Activated CD8-positive, alpha-beta memory T cell treated with anti-CD3 and anti-CD28 coated beads for 48 hours (primary cell): ENCODE results near the gene MACC1.

Experiments
- DNase-seq, 3 experiments: peaks; one replicate each; pipeline ENCODE4 v3.0.0-alpha.2; 2020; ENCODE audit warnings: low read depth in 2 of 3, low spot score in 2 of 3

The MACC1 gene

GRCh38 chr7:20217193-20217948 lies at the start of gene MACC1:
Gene MACC1, minus strand, starts transcription at chr7:20217384. Its CDS starts 55,522 bp downstream, at chr7:20161862.
- no peak for DNase-seq

GRCh38 chr7:20264623-20265022 lies 47.4 kb upstream of the MACC1 start:
- DNase-seq: no peak

GRCh38 chr7:20260223-20260622 lies 43.0 kb upstream of the MACC1 start:
- DNase-seq: no peak

- no peak for DNase-seq
These were observed 40.0 kb upstream of the MACC1 start for GRCh38 chr7:20257212-20257611.

GRCh38 chr7:20249920-20250319 lies 32.7 kb upstream of the MACC1 start:
- no peak for DNase-seq

GRCh38 chr7:20249376-20249775 lies 32.2 kb upstream of the MACC1 start:
- DNase-seq: no peak

GRCh38 chr7:20246236-20246635 lies 29.1 kb upstream of the MACC1 start:
- DNase-seq: no peak

GRCh38 chr7:20244334-20245120 lies 27.3 kb upstream of the MACC1 start:
- no peak for DNase-seq

- DNase-seq: no peak
These were observed 24.7 kb upstream of the MACC1 start for GRCh38 chr7:20241911-20242261.

GRCh38 chr7:20241194-20241910 lies 24.2 kb upstream of the MACC1 start:
- no peak for DNase-seq

GRCh38 chr7:20240080-20240926 lies 23.1 kb upstream of the MACC1 start:
- DNase-seq: no peak

- no peak for DNase-seq
These were observed 21.7 kb upstream of the MACC1 start for GRCh38 chr7:20238754-20239324.

GRCh38 chr7:20238194-20238753 lies 21.1 kb upstream of the MACC1 start:
- DNase-seq: no peak

GRCh38 chr7:20237464-20238193 lies 20.4 kb upstream of the MACC1 start:
- no peak for DNase-seq

- no peak for DNase-seq
These were observed 19.6 kb upstream of the MACC1 start for GRCh38 chr7:20236790-20237189.

- DNase-seq: no peak
These were observed 18.9 kb upstream of the MACC1 start for GRCh38 chr7:20236043-20236442.

GRCh38 chr7:20235288-20235687 lies 18.1 kb upstream of the MACC1 start:
- DNase-seq: no peak

- DNase-seq: no peak
These were observed 16.2 kb upstream of the MACC1 start for GRCh38 chr7:20233362-20233761.

GRCh38 chr7:20232848-20233247 lies 15.7 kb upstream of the MACC1 start:
- no peak for DNase-seq
